Measurements from ENCODE around the gene ZNF774. TPM values are rescaled to one million over a fixed set of nuclear protein-coding genes. Genes with fewer than 3 reads are reported as not detected.
A peak's percentile ranks its signal among the peaks of the same experiment; 100 is the strongest.
"Not testable (repeated sequence)": the region's sequence is repeated elsewhere in the genome, so short reads cannot be mapped to it uniquely, and the experiment has no call there.

ZNF774 gene
- total and polyA plus RNA-seq, 5 experiments from 2014 or later, result 0.13 to 1.5 (median 0.65) TPM; not detected in 1

DNA sequence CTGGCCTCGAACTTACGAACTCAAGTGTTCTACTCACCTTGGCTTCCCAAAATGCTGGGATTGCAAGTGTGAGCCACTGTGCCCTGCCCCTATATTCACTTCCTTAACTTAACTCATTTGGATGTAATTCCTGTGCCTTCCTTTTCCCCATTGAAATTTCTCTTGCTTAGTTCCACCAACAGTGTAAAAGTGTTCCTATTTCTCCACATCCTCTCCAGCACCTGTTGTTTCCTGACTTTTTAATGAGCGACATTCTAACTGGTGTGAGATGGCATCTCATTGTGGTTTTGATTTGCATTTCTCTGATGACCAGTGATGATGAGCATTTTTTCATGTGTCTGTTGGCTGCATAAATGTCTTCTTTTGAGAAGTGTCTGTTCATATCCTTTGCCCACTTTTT is 57.5 kb downstream of the ZNF774 start:
- H3K9me3 Mint-ChIP-seq, ATAC-seq, H3K27me3 Mint-ChIP-seq, DNase-seq: not testable (repeated sequence)
- peak overlapping the region in 4 of 10 donors; percentile 16 to 85 (median 57) for H3K27ac Mint-ChIP-seq
- peaks cover 3 to 14% (median 12%) of the 10 kb centered on the region in 3 donors for H3K36me3 Mint-ChIP-seq
- H3K4me1 Mint-ChIP-seq, result peaks cover 35 to 91% (median 80%) of the 10 kb centered on the region in 4 donors
- POLR2A ChIA-PET, result interaction anchor here (0.7 kb wide), 1 partner anchor 44 kb away, joined by 3 read pairs; no protein-coding TSS in a partner anchor
- peak overlapping the region in 4 of 10 donors; percentile 18 to 48 (median 34) for H3K4me3 Mint-ChIP-seq

DNA sequence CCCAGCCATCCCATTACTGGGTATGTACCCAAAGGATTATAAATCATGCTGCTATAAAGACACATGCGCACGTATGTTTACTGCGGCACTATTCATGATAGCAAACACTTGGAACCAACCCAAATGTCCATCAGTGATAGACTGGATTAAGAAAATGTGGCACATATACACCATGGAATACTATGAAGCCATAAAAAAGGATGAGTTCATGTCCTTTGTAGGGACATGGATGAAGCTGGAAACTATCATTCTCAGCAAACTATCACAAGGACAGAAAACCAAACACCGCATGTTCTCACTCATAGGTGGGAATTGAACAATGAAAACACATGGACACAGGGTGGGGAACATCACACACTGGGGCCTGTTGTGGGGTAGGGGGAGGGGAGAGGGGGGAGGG is 58.2 kb downstream of the ZNF774 start:
- peak overlapping the region in 1 of 10 donors; percentile 70 for H3K27ac Mint-ChIP-seq
- H3K27me3 Mint-ChIP-seq, POLR2A ChIA-PET: not testable (repeated sequence)

DNA sequence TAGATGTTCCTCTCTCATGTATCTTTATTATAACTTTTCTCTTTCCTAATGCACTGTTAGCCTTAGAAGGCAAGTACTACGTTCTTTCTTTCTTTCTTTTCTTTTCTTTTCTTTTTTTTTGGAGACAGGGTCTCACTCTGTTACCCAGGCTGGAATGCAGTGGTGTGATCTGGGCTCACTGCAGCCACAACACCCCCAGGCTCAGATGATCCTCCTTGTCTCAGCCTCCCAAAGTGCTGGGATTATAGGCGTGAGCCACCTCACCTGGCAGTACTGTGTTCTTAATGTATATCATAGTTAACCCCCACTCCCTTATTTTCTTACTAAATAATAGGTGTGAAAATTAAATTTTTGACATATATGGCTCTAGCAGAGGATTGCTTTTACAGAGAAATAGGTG is 59.1 kb downstream of the ZNF774 start:
- H3K4me1 Mint-ChIP-seq, result peaks cover 41 to 90% (median 77%) of the 10 kb centered on the region in 4 donors
- H3K9me3 Mint-ChIP-seq, result peaks cover 0 to 10% (median 0%) of the 10 kb centered on the region in 9 donors
- POLR2A ChIA-PET, result interaction anchor here (1.1 kb wide), 1 partner anchor 10 kb away, joined by 3 read pairs; no protein-coding TSS in a partner anchor
- DNase-seq, result no peak
- H3K4me3 Mint-ChIP-seq, result peak overlapping the region in 4 of 10 donors; percentile 4 to 34 (median 20)
- H3K27me3 Mint-ChIP-seq, result no peaks in the 10 kb centered on the region
- peaks cover 3 to 14% (median 12%) of the 10 kb centered on the region in 3 donors for H3K36me3 Mint-ChIP-seq
- no peak for ATAC-seq
- peak overlapping the region in 7 of 10 donors; percentile 21 to 83 (median 58) for H3K27ac Mint-ChIP-seq

More for the DNA sequence above, 58.2 kb downstream of the ZNF774 start:
- DNase-seq, H3K9me3 Mint-ChIP-seq, ATAC-seq, H3K4me3 Mint-ChIP-seq: not testable (repeated sequence)
- Mint-ChIP-seq H3K36me3 (peaks cover 3 to 14% (median 12%) of the 10 kb centered on the region in 3 donors), H3K4me1 (peaks cover 37 to 93% (median 78%) of the 10 kb centered on the region in 4 donors)

Other genes with a start within 250 kb of the ZNF774 start
- gene IDH2, start 249.8 kb upstream of the ZNF774 start, total RNA-seq, result 10 to 100 TPM; 26.9 to 29.6 TPM
- gene IDH2, start 249.8 kb upstream of the ZNF774 start, polyA plus RNA-seq, result 10 to 100 TPM; 71.5 to 97.7 (median 80.1) TPM
- 10 to 100 TPM; 19.8 to 25.1 TPM for gene SEMA4B, start 151.0 kb upstream of the ZNF774 start, total RNA-seq
- gene SEMA4B, start 151.0 kb upstream of the ZNF774 start, polyA plus RNA-seq, result 1 to 10 TPM; 4.1 to 6.8 (median 5.0) TPM
- 100 to 1,000 TPM; 110 TPM for gene CIB1, start 118.3 kb upstream of the ZNF774 start, total RNA-seq
- gene CIB1, start 118.3 kb upstream of the ZNF774 start, polyA plus RNA-seq, result 100 to 1,000 TPM; 232 to 246 (median 232) TPM
- gene GDPGP1, start 118.1 kb upstream of the ZNF774 start, total RNA-seq, result 10 to 100 TPM; 12.0 to 12.4 TPM
- 1 to 10 TPM in 2 of 3 donors, under 1 TPM in 1; 0.50 to 2.2 (median 1.3) TPM for gene GDPGP1, start 118.1 kb upstream of the ZNF774 start, polyA plus RNA-seq
- 1 to 10 TPM in 1 of 2 experiments, under 1 TPM in 1; 0.71 to 1.0 TPM for gene TTLL13, start 102.7 kb upstream of the ZNF774 start, total RNA-seq
- not detected for gene TTLL13, start 102.7 kb upstream of the ZNF774 start, polyA plus RNA-seq
- gene NGRN, start 86.6 kb upstream of the ZNF774 start, total RNA-seq, result 10 to 100 TPM; 47.7 to 53.3 TPM
- gene NGRN, start 86.6 kb upstream of the ZNF774 start, polyA plus RNA-seq, result 10 to 100 TPM; 25.9 to 42.9 (median 26.5) TPM
- 100 to 1,000 TPM; 101 to 110 TPM for gene IQGAP1, start 36.0 kb downstream of the ZNF774 start, total RNA-seq
- 100 to 1,000 TPM in 1 of 3 donors, 10 to 100 TPM in 2; 73.9 to 126 (median 74.2) TPM for gene IQGAP1, start 36.0 kb downstream of the ZNF774 start, polyA plus RNA-seq
- 100 to 1,000 TPM; 102 to 110 TPM for gene CRTC3, start 177.6 kb downstream of the ZNF774 start, total RNA-seq
- 10 to 100 TPM; 21.9 to 51.1 (median 33.5) TPM for gene CRTC3, start 177.6 kb downstream of the ZNF774 start, polyA plus RNA-seq

All from naive thymus-derived CD8-positive, alpha-beta T cell (primary cell).